Osteocyte (in vitro differentiated cells): Measurements from ENCODE around the gene ATP2A3. TPM values are rescaled to one million over a fixed set of nuclear protein-coding genes. Genes with fewer than 3 reads are reported as not detected.

Experiments used
- DNase-seq: peaks from one replicate; pipeline ENCODE4 v3.0.0; 2021; ENCODE audit warnings: mixed read lengths; ENCODE audit not compliant: unreplicated experiment; ENCODE audit errors: extremely low spot score
- H3K27ac Mint-ChIP-seq: one replicate; pipeline ENCODE4 v1.8.0; 2021; ENCODE audit warnings: mild to moderate bottlenecking, mixed read lengths; ENCODE audit not compliant: unreplicated experiment
- H3K27me3 Mint-ChIP-seq: one replicate; pipeline ENCODE4 v1.8.0; 2021; ENCODE audit warnings: mixed read lengths; ENCODE audit not compliant: unreplicated experiment
- H3K36me3 Mint-ChIP-seq: one replicate; pipeline ENCODE4 v1.8.0; 2021; ENCODE audit warnings: mixed read lengths; ENCODE audit not compliant: unreplicated experiment
- H3K4me1 Mint-ChIP-seq: one replicate; pipeline ENCODE4 v1.8.0; 2021; ENCODE audit warnings: mixed read lengths; ENCODE audit not compliant: unreplicated experiment
- H3K4me3 Mint-ChIP-seq: one replicate; pipeline ENCODE4 v1.8.0; 2021; ENCODE audit warnings: mild to moderate bottlenecking, moderate library complexity, mixed read lengths; ENCODE audit not compliant: unreplicated experiment
- H3K9me3 Mint-ChIP-seq: one replicate; pipeline ENCODE4 v1.8.0; 2021; ENCODE audit warnings: mixed read lengths; ENCODE audit not compliant: unreplicated experiment
- total RNA-seq: library from RNA; stranded (reverse); gene quantifications from 2 replicates; pipeline ENCODE4 v1.2.1, GENCODE V29; 2021
- TF ChIP-seq, protein P1 (sequence below): fragments of 200-600 bp; sonication (generic); IDR thresholded peaks from 2 replicates; pipeline ENCODE4 v1.5.0; 2021; ENCODE audit warnings: antibody characterized with exemption, mild to moderate bottlenecking, moderate library complexity

Gene ATP2A3
- total RNA-seq, 1 donor from 2014 or later = not detected

DNA sequence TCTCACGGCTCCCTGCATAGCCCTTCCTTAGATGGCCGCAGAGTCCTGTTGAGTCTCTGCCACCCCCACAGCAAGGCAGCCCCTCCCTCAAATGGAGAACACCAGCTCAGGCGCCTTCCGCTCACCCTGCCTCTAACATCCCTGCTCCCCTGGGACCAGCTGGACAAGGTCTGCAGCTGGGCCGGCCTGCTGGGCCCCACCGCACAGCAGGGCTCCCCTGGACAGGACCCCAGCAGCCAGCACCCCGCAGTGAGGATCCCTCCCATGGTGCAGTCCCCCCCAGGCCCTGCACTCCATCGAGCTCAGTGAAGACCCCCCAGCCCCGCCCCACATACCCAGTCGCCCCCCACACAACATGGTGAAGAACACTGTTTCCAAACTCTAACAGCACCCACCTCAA is 10.2 kb downstream of the ATP2A3 start:
- DNase-seq = no peak
- Mint-ChIP-seq H3K9me3 (no peaks in the 10 kb centered on the region), H3K27me3 (no peaks in the 10 kb centered on the region), H3K4me3 (no peak overlapping the region), H3K27ac (no peak overlapping the region), H3K4me1 (peaks cover 1% of the 10 kb centered on the region), H3K36me3 (no peaks in the 10 kb centered on the region)
- TF ChIP-seq, protein P1, sequence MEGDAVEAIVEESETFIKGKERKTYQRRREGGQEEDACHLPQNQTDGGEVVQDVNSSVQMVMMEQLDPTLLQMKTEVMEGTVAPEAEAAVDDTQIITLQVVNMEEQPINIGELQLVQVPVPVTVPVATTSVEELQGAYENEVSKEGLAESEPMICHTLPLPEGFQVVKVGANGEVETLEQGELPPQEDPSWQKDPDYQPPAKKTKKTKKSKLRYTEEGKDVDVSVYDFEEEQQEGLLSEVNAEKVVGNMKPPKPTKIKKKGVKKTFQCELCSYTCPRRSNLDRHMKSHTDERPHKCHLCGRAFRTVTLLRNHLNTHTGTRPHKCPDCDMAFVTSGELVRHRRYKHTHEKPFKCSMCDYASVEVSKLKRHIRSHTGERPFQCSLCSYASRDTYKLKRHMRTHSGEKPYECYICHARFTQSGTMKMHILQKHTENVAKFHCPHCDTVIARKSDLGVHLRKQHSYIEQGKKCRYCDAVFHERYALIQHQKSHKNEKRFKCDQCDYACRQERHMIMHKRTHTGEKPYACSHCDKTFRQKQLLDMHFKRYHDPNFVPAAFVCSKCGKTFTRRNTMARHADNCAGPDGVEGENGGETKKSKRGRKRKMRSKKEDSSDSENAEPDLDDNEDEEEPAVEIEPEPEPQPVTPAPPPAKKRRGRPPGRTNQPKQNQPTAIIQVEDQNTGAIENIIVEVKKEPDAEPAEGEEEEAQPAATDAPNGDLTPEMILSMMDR = no peak

DNA sequence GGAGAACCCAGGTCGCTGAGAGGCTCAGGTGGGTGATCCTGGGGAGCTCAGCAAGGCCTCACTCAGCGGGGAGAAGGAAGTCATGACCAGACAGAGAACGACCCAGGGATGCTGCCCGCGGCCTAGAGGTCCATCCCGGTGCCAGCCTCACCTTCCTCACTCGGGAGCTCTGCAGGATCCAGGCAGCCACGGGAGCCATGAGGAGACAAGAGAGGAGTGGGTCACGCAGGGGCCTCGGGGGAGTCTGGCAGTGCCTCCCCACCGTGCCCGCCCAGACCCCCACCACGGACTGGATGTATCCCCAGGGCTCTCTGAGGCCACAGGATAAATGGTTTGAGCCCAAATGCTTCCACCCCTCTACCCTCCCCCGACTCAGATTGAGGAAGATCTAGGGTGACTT is 10.7 kb downstream of the ATP2A3 start:
- Mint-ChIP-seq H3K4me1 (no peaks in the 10 kb centered on the region), H3K27ac (no peak overlapping the region), H3K9me3 (no peaks in the 10 kb centered on the region), H3K36me3 (no peaks in the 10 kb centered on the region), H3K27me3 (no peaks in the 10 kb centered on the region), H3K4me3 (no peak overlapping the region)
- DNase-seq = no peak
- TF ChIP-seq, protein P1 = no peak

DNA sequence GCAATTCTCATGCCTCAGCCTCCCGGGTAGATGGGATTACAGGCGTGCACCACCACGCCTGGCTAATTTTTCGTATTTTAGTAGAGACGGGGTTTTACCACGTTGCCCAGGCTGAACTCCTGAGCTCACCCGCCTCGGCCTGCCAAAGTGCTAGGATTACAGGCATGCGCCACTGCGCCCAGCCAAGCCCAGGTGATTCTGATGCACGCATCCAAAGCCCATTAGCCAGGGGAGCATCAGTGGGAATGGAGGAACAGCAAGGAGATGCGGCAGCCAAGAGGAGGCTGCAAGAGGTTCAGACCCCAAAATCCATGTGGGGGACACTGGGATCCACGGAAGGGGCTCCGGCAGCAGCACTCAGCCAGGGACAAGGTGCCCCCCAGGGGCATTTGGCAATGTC is 12.1 kb downstream of the ATP2A3 start:
- H3K4me3 Mint-ChIP-seq = no peak overlapping the region
- DNase-seq = no peak
- H3K27ac Mint-ChIP-seq = no peak overlapping the region
- no peaks in the 10 kb centered on the region for H3K27me3 Mint-ChIP-seq
- no peaks in the 10 kb centered on the region for H3K36me3 Mint-ChIP-seq
- TF ChIP-seq, protein P1 = no peak
- no peaks in the 10 kb centered on the region for H3K9me3 Mint-ChIP-seq
- H3K4me1 Mint-ChIP-seq = no peaks in the 10 kb centered on the region

DNA sequence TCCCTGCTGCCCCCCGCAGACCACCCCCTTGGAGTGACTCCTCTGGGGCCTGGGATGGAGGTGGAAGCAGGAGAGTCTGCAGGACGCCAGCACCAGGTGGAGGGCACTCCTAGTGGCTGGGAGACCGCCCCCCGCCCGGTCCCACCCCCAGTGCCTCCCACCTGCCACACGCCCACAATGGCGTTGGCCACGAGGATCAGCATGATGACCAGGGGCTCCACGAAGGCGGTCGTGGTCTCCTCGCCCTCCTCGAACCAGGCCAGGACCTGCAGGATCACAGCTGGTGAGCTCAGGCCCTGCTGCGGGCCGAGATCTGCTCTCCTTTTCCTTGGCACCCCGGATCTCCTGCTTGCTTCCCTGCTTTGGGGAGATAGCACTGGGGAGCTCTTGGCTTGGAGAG is 12.8 kb downstream of the ATP2A3 start:
- Mint-ChIP-seq H3K9me3 (no peaks in the 10 kb centered on the region), H3K27ac (no peak overlapping the region), H3K4me3 (no peak overlapping the region), H3K27me3 (no peaks in the 10 kb centered on the region), H3K4me1 (no peaks in the 10 kb centered on the region), H3K36me3 (no peaks in the 10 kb centered on the region)
- TF ChIP-seq, protein P1 = no peak
- DNase-seq = no peak

DNA sequence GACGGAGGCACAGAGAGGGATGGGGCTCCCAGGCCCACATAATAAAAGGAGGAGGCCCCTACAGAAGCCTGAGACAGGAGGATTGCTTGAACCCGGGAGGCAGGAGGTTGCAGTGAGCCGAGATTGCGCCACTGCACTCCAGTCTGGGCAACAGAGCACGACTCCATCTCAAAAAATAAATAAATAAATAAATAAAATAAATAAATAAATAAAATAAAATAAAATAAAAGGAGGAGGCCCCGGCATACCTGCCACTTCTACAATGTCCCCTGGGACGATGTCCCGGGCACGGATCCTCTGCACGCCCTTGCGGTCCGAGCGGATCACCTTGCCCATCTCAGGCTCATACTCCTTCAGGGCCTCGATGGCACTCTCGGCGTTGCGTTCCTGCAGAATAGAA is 13.2 kb downstream of the ATP2A3 start:
- no peaks in the 10 kb centered on the region for H3K9me3 Mint-ChIP-seq
- no peaks in the 10 kb centered on the region for H3K4me1 Mint-ChIP-seq
- DNase-seq = no peak
- no peak overlapping the region for H3K27ac Mint-ChIP-seq
- no peaks in the 10 kb centered on the region for H3K36me3 Mint-ChIP-seq
- TF ChIP-seq, protein P1 = no peak
- H3K4me3 Mint-ChIP-seq = no peak overlapping the region
- H3K27me3 Mint-ChIP-seq = no peaks in the 10 kb centered on the region
